Osteoblast (primary cell): Measurements from ENCODE around the gene RBFOX2. TPM values are rescaled to one million over a fixed set of nuclear protein-coding genes. Genes with fewer than 3 reads are reported as not detected.

Experiments
- DNase-seq: peaks from one replicate; pipeline ENCODE4 v3.0.0; 2011; ENCODE audit warnings: low spot score, mixed read lengths; ENCODE audit not compliant: insufficient read length; ENCODE audit errors: missing footprints
- H2AFZ ChIP-seq: 2 replicates; pipeline ENCODE4 v1.6.0; 2011; ENCODE audit warnings: mild to moderate bottlenecking, low read length
- H3K27ac ChIP-seq: 2 replicates; pipeline ENCODE4 v1.5.1; 2011; ENCODE audit warnings: mild to moderate bottlenecking, low read depth, low read length, moderate library complexity
- H3K27me3 ChIP-seq: 2 replicates; pipeline ENCODE4 v1.6.0; 2012; ENCODE audit warnings: mild to moderate bottlenecking, control low read depth, inconsistent platforms, low read length, moderate library complexity; ENCODE audit not compliant: insufficient read depth
- H3K36me3 ChIP-seq: 2 replicates; pipeline ENCODE4 v1.5.1; 2011; ENCODE audit warnings: mild to moderate bottlenecking, low read length, control low read depth, moderate library complexity; ENCODE audit not compliant: insufficient read depth
- H3K4me1 ChIP-seq: 2 replicates; pipeline ENCODE4 v1.5.1; 2011; ENCODE audit warnings: mild to moderate bottlenecking, low read length, control low read depth, moderate library complexity; ENCODE audit not compliant: insufficient read depth
- H3K4me2 ChIP-seq: 2 replicates; pipeline ENCODE4 v1.6.0; 2011; ENCODE audit warnings: mild to moderate bottlenecking, low read length; ENCODE audit not compliant: insufficient read depth
- H3K4me3 ChIP-seq: fragments of 200-600 bp; sonication (generic); 3 replicates; pipeline ENCODE4 v1.5.1; 2012; ENCODE audit warnings: mild to moderate bottlenecking, low read length, inconsistent platforms; ENCODE audit not compliant: insufficient read depth
- H3K79me2 ChIP-seq: 2 replicates; pipeline ENCODE4 v1.6.0; 2012; ENCODE audit warnings: mild to moderate bottlenecking, low read length, control low read depth, inconsistent platforms; ENCODE audit not compliant: insufficient read depth
- H3K9me3 ChIP-seq: 2 replicates; pipeline ENCODE4 v1.5.1; 2011; ENCODE audit warnings: low read depth, low read length, control low read depth
- H4K20me1 ChIP-seq: 2 replicates; pipeline ENCODE4 v1.6.0; 2012; ENCODE audit warnings: mild to moderate bottlenecking, low read length, control low read depth; ENCODE audit not compliant: insufficient read depth
- CTCF ChIP-seq: IDR thresholded peaks from 2 replicates; pipeline ENCODE4 v1.5.1; 2011; ENCODE audit warnings: mild to moderate bottlenecking, low read depth, low read length, moderate library complexity; ENCODE audit errors: extremely low read depth
- total RNA-seq: library from RNA; depleted of rRNA; stranded (reverse); fragments of >200 nt; gene quantifications from 2 replicates; pipeline ENCODE4 v1.2.3, GENCODE V29; 2012

Gene RBFOX2
- total RNA-seq, 1 donor: 171 TPM

- Histone ChIP-seq H3K4me3 (no peak overlapping the region), H2AFZ (no peak overlapping the region), H3K9me3 (no peaks in the 10 kb centered on the region), H3K36me3 (no peaks in the 10 kb centered on the region), H3K27me3 (no peaks in the 10 kb centered on the region), H3K27ac (no peak overlapping the region), H3K79me2 (peaks cover 74% of the 10 kb centered on the region), H3K4me1 (peaks cover 20% of the 10 kb centered on the region), H3K4me2 (no peak overlapping the region), H4K20me1 (peaks cover 41% of the 10 kb centered on the region)
- no peak for DNase-seq
- TF ChIP-seq CTCF: no peak
These were observed 144.1 kb downstream of the RBFOX2 start for GRCh38 chr22:35884529-35884928.

- H4K20me1 ChIP-seq: peaks cover 37% of the 10 kb centered on the region
- DNase-seq: no peak
- no peak for TF ChIP-seq CTCF
- peaks cover 20% of the 10 kb centered on the region for H3K4me1 ChIP-seq
- peak overlapping the region; percentile 32 for H3K4me2 ChIP-seq
- peaks cover 70% of the 10 kb centered on the region for H3K79me2 ChIP-seq
- peak overlapping the region; percentile 14 for H3K27ac ChIP-seq
- no peak overlapping the region for H3K4me3 ChIP-seq
- no peaks in the 10 kb centered on the region for H3K27me3 ChIP-seq
- H3K36me3 ChIP-seq: no peaks in the 10 kb centered on the region
- H3K9me3 ChIP-seq: no peaks in the 10 kb centered on the region
- H2AFZ ChIP-seq: no peak overlapping the region
These were observed 145.5 kb downstream of the RBFOX2 start for GRCh38 chr22:35883031-35883620.

GRCh38 chr22:35882211-35883030, 146.2 kb downstream of the RBFOX2 start:
- Histone ChIP-seq H3K27me3 (no peaks in the 10 kb centered on the region), H3K9me3 (no peaks in the 10 kb centered on the region), H2AFZ (no peak overlapping the region), H3K4me3 (no peak overlapping the region), H4K20me1 (peaks cover 33% of the 10 kb centered on the region), H3K27ac (peak overlapping the region; percentile 14), H3K79me2 (peaks cover 70% of the 10 kb centered on the region), H3K4me2 (peak overlapping the region; percentile 32), H3K4me1 (peaks cover 18% of the 10 kb centered on the region), H3K36me3 (no peaks in the 10 kb centered on the region)
- no peak for TF ChIP-seq CTCF
- DNase-seq: no peak

DNA sequence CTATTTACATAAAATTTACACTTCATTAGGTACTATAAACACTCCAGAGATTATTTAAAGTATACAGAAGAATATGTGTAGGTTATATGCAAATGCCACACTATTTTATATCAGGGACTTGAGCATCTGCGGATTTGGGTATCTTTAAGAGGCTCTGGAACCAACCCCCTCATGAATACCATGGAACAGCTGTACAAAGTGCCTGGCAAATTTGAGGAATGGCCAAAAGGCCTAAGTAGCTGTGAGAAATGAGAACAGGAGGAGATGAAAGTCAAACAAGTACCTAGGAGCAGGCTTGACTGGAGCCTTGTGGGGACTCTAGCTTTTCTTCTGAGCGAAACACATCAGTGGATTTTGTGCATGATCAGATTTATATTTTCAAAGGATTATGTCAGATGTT, 149.3 kb downstream of the RBFOX2 start:
- Histone ChIP-seq H2AFZ (no peak overlapping the region), H3K79me2 (peaks cover 74% of the 10 kb centered on the region), H3K27me3 (no peaks in the 10 kb centered on the region), H4K20me1 (peaks cover 25% of the 10 kb centered on the region), H3K36me3 (no peaks in the 10 kb centered on the region), H3K4me2 (no peak overlapping the region), H3K4me3 (no peak overlapping the region), H3K27ac (no peak overlapping the region), H3K9me3 (no peaks in the 10 kb centered on the region), H3K4me1 (peaks cover 15% of the 10 kb centered on the region)
- TF ChIP-seq CTCF: no peak
- DNase-seq: no peak
